Measurements from ENCODE around the gene EXOC4.

DNA sequence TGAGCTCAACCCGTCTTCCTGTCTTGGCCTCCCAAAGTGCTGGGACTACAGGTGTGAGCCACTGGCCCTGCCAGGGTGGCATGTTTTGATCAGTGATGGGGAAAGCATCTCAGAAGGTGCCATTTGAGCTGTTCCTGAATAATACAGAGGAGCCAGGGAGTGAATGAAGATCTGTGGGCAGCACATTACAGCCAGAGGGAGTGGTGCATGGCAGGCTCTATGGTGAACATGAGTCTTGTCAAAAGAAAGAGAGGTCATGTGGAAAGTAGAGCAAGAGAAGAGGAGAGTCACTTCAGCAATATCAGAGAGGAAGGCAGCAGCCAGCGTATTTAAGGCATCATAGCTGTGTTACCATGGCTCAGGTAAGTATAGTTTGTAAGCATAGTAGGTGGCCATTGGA, 598.5 kb downstream of the EXOC4 start:
- no peak for TF ChIP-seq CTCF (IDR thresholded peaks at IDR 0.05)
- no peak for TF ChIP-seq EP300 (IDR thresholded peaks at IDR 0.05)
- no peak for TF ChIP-seq POLR2AphosphoS5 (IDR thresholded peaks at IDR 0.05)
- no peak for TF ChIP-seq POLR2A (IDR thresholded peaks at IDR 0.05)

Data from sigmoid colon (tissue), 4 donors.